ENCODE results near the gene IGFBP6. TPM values are rescaled to one million over a fixed set of nuclear protein-coding genes. Genes with fewer than 3 reads are reported as not detected.

Gene IGFBP6
- 100 to 1,000 TPM; 189 to 532 TPM for total RNA-seq

- peaks cover 5% of the 10 kb centered on the region for H3K4me1 ChIP-seq (replicated peaks)
- intact Hi-C loops (cut with DNase I): loop anchor here (5.0 kb wide), 1 partner anchor 60 kb away; no protein-coding TSS in a partner anchor
- WGBS: 1% methylated on average over 42 of the region's 51 CpGs
These were observed at the start of gene IGFBP6 for GRCh38 chr12:53097564-53098353. Gene IGFBP6, plus strand, starts transcription at chr12:53097667. Its CDS starts 51 bp downstream, at chr12:53097718.

GRCh38 chr12:53048033-53048779, 49.3 kb upstream of the IGFBP6 start:
- WGBS: 12% methylated on average over 10 of the region's 10 CpGs
- TF ChIP-seq POLR2A (IDR thresholded peaks at IDR 0.05) (no peak), CTCF (IDR thresholded peaks at IDR 0.05) (peak in 2 of 4 experiments; percentile 44 to 55), POLR2AphosphoS5 (IDR thresholded peaks at IDR 0.05) (peak; percentile 71)
- peak; percentile 83 for DNase-seq (ENCODE audit: low spot score)
- Histone ChIP-seq H3K4me3 (peak overlapping the region; percentile 34 to 43), H3K27ac (peak overlapping the region; percentile 99), H3K9me3 (no peaks in the 10 kb centered on the region), H3K27me3 (replicated peaks; ENCODE audit: insufficient read depth) (no peaks in the 10 kb centered on the region), H3K4me1 (replicated peaks) (peaks cover 41% of the 10 kb centered on the region), H3K36me3 (no peaks in the 10 kb centered on the region)
- intact Hi-C loops (cut with DNase I): no loop called here

More at GRCh38 chr12:53097564-53098353, at the start of gene IGFBP6:
- TF ChIP-seq CTCF (IDR thresholded peaks at IDR 0.05) (peak in 2 of 4 experiments; percentile 40 to 51), POLR2AphosphoS5 (IDR thresholded peaks at IDR 0.05) (no peak)
- Histone ChIP-seq H3K9me3 (no peaks in the 10 kb centered on the region), H3K27ac (peak within 1 kb of the TSS; percentile 71 to 86), H3K36me3 (no peaks in the 10 kb centered on the region), H3K27me3 (replicated peaks; ENCODE audit: insufficient read depth) (no peaks in the 10 kb centered on the region), H3K4me3 (peak within 1 kb of the TSS; percentile 44 to 48)
- no peak for DNase-seq (ENCODE audit: low spot score)

- DNase-seq (ENCODE audit: low spot score): no peak
- Histone ChIP-seq H3K4me1 (replicated peaks) (peaks cover 47% of the 10 kb centered on the region), H3K36me3 (no peaks in the 10 kb centered on the region), H3K27ac (peak overlapping the region; percentile 99), H3K4me3 (peak overlapping the region; percentile 24 to 52), H3K9me3 (no peaks in the 10 kb centered on the region), H3K27me3 (replicated peaks; ENCODE audit: insufficient read depth) (no peaks in the 10 kb centered on the region)
- TF ChIP-seq CTCF (IDR thresholded peaks at IDR 0.05) (no peak), POLR2AphosphoS5 (IDR thresholded peaks at IDR 0.05) (no peak), POLR2A (IDR thresholded peaks at IDR 0.05) (no peak)
- 11% methylated on average over 5 of the region's 6 CpGs for WGBS
- intact Hi-C loops (cut with DNase I): no loop called here
These were observed 48.6 kb upstream of the IGFBP6 start for GRCh38 chr12:53048780-53049401.

- H3K4me3 ChIP-seq: peak within 1 kb of the TSS; percentile 24 to 52
- WGBS: 14% methylated on average over 18 of the region's 20 CpGs
- no peaks in the 10 kb centered on the region for H3K27me3 ChIP-seq (replicated peaks; ENCODE audit: insufficient read depth)
- H3K36me3 ChIP-seq: no peaks in the 10 kb centered on the region
- no peaks in the 10 kb centered on the region for H3K9me3 ChIP-seq
- DNase-seq (ENCODE audit: low spot score): no peak
- peaks cover 49% of the 10 kb centered on the region for H3K4me1 ChIP-seq (replicated peaks)
- peak within 1 kb of the TSS; percentile 99 for H3K27ac ChIP-seq
- intact Hi-C loops (cut with DNase I): loop anchor here (10.0 kb wide), 1 partner anchor 455 kb away; the partner anchor contains the start of genes NPFF and TARBP2
- TF ChIP-seq POLR2A (IDR thresholded peaks at IDR 0.05) (peak; percentile 57), CTCF (IDR thresholded peaks at IDR 0.05) (no peak), POLR2AphosphoS5 (IDR thresholded peaks at IDR 0.05) (peak; percentile 35)
These were observed 47.7 kb upstream of the IGFBP6 start, which contains the start of gene TNS2 for GRCh38 chr12:53049571-53050318. Gene TNS2, plus strand, starts transcription at chr12:53050065. Its CDS starts 121 bp downstream, at chr12:53050186.

All from prostate gland (tissue), 2 donors.